Smooth muscle cell (in vitro differentiated cells): ENCODE results near the gene DPH5. TPM values are rescaled to one million over a fixed set of nuclear protein-coding genes. Genes with fewer than 3 reads are reported as not detected.

Source experiments
- DNase-seq: peaks from one replicate; lab custom pipeline; 2025; ENCODE audit not compliant: unreplicated experiment; lab: John Stamatoyannopoulos, UW
- H2AFZ ChIP-seq: fragments of 200-600 bp; sonication (generic); 2 replicates; pipeline ENCODE4 v1.6.0; 2016; ENCODE audit warnings: antibody characterized with exemption, low read depth, mild to moderate bottlenecking
- H3F3A ChIP-seq: fragments of 200-600 bp; sonication (generic); 2 replicates; pipeline ENCODE4 v1.6.0; 2017; ENCODE audit warnings: antibody characterized with exemption, low read depth
- H3K27ac ChIP-seq: fragments of 200-600 bp; sonication (generic); 2 replicates; pipeline ENCODE4 v1.5.1; 2016; ENCODE audit warnings: low read depth, mild to moderate bottlenecking
- H3K27me3 ChIP-seq: fragments of 200-600 bp; sonication (generic); 2 replicates; pipeline ENCODE4 v1.6.1; 2016; ENCODE audit warnings: low read depth, mild to moderate bottlenecking
- H3K36me3 ChIP-seq: fragments of 200-600 bp; sonication (generic); 2 replicates; pipeline ENCODE4 v1.5.1; 2016; ENCODE audit warnings: low read depth
- H3K4me1 ChIP-seq: fragments of 200-600 bp; sonication (generic); 2 replicates; pipeline ENCODE4 v1.5.1; 2016; ENCODE audit warnings: low read depth
- H3K4me2 ChIP-seq: fragments of 200-600 bp; sonication (generic); 2 replicates; pipeline ENCODE4 v1.6.0; 2016; ENCODE audit warnings: mild to moderate bottlenecking
- H3K4me3 ChIP-seq: fragments of 200-600 bp; sonication (generic); 2 replicates; pipeline ENCODE4 v1.5.1; 2016; ENCODE audit warnings: mild to moderate bottlenecking
- H3K79me2 ChIP-seq: fragments of 200-600 bp; sonication (generic); 2 replicates; pipeline ENCODE4 v1.6.0; 2016; ENCODE audit warnings: low read depth, mild to moderate bottlenecking
- H3K9ac ChIP-seq: fragments of 200-600 bp; sonication (generic); 2 replicates; pipeline ENCODE4 v1.6.0; 2016; ENCODE audit warnings: low read depth
- H3K9me3 ChIP-seq: fragments of 200-600 bp; sonication (generic); replicated peaks from 2 replicates; pipeline ENCODE4 v1.5.1; 2016; ENCODE audit warnings: low read depth
- H4K20me1 ChIP-seq: fragments of 200-600 bp; sonication (generic); 2 replicates; pipeline ENCODE4 v1.6.0; 2016; ENCODE audit warnings: low read depth
- CTCF ChIP-seq: fragments of 200-600 bp; sonication (generic); IDR thresholded peaks from 2 replicates; pipeline ENCODE4 v1.5.1; 2017; ENCODE audit warnings: borderline replicate concordance, mild to moderate bottlenecking, antibody characterized with exemption; ENCODE audit not compliant: insufficient read depth, poor library complexity, severe bottlenecking
- WGBS: methylation state at CpG from one replicate; pipeline ENCODE4 v1.1.7; 2016; ENCODE audit warnings: low lambda C conversion rate; 5-methylcytosine and 5-hydroxymethylcytosine counted together
- polyA plus RNA-seq: library from polyadenylated mRNA; unstranded; fragments of >200 nt; fragmentation: Nextera tagmentation; extraction: Ambion mirVana; gene quantifications from 2 replicates; pipeline ENCODE4 v1.2.1, GENCODE V29; 2016
- total RNA-seq: library from RNA; depleted of rRNA; stranded (reverse); fragments of >200 nt; gene quantifications from 2 replicates; pipeline ENCODE4 v1.2.3, GENCODE V29; 2014

The DPH5 gene
- total and polyA plus RNA-seq, 2 experiments from 2014 or later: 15.5 to 51.6 TPM

DNA sequence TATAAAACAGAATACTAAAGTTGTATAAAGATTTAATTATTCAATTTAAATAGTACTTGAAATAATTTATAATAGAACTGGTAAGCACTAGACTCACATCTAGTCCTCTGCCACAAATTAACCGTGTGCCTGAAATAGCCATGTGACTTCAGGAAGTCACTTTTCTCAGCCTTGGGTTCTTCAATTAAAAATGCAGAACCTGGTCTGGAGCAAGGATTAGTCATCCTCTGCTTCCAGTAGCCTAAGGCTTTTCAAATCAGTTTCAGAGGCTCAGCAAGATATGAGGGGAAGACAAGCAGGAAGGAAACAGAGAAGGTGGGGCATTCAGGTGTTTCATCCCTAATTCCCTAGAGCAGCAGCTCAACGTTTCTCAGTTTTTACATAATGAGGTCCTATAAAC, 23.0 kb downstream of the DPH5 start:
- Histone ChIP-seq H3K4me1 (no peaks in the 10 kb centered on the region), H3K4me3 (no peak overlapping the region), H3K4me2 (no peak overlapping the region), H3K36me3 (no peaks in the 10 kb centered on the region), H3K79me2 (no peaks in the 10 kb centered on the region), H3K9ac (no peak overlapping the region), H4K20me1 (no peaks in the 10 kb centered on the region), H3K27me3 (no peaks in the 10 kb centered on the region), H3K9me3 (no peaks in the 10 kb centered on the region), H3F3A (no peaks in the 10 kb centered on the region), H2AFZ (no peak overlapping the region), H3K27ac (no peak overlapping the region)
- TF ChIP-seq CTCF: no peak
- 16% methylated on average over 2 of the region's 2 CpGs for WGBS
- no peak for DNase-seq

DNA sequence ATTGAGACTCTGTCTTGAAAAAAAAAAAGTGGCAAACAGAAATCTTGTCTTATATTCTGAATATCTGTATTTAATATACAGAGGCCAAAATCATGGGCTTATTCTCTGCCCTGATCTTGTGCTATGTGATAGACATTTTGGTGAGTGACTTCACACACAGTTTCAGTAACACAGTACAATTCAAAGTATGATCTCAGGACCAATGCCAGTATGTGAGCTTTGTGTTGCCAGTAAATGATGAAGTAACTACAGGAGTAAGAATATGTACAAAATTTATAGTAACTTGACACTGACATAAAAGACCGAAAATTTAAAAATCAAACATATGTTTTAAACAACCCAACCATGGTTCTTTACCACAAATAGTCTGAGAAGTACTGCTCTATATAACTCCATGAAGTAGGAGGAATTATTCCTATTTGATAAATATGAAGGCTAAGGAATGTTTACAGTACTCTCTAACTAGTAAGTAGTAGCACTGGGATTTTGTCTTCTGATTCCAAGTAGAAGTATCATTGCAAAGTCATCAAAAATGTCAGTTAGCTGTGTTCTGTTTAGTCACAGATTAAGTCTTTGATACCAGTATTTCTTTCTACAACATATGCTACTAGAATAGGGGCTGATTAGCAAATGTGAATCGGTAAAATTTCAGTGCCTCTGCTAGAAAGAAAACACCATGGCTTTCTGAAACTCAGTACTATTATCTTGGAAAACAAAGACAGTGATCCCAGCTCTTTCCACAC, 25.3 kb downstream of the DPH5 start:
- Histone ChIP-seq H3K79me2 (no peaks in the 10 kb centered on the region), H3K9ac (no peak overlapping the region), H2AFZ (no peak overlapping the region), H3K4me1 (no peaks in the 10 kb centered on the region), H3F3A (no peaks in the 10 kb centered on the region), H3K4me2 (no peak overlapping the region), H3K9me3 (no peaks in the 10 kb centered on the region), H3K4me3 (no peak overlapping the region), H4K20me1 (no peaks in the 10 kb centered on the region), H3K27me3 (no peaks in the 10 kb centered on the region), H3K27ac (no peak overlapping the region), H3K36me3 (no peaks in the 10 kb centered on the region)
- TF ChIP-seq CTCF: no peak
- DNase-seq: no peak
- 98% methylated on average over 2 of the region's 2 CpGs for WGBS

GRCh38 chr1:100998426-100998825, 27.2 kb downstream of the DPH5 start:
- H3K27me3 ChIP-seq: no peaks in the 10 kb centered on the region
- no peaks in the 10 kb centered on the region for H4K20me1 ChIP-seq
- H3K4me1 ChIP-seq: no peaks in the 10 kb centered on the region
- no peaks in the 10 kb centered on the region for H3K79me2 ChIP-seq
- no peaks in the 10 kb centered on the region for H3K9me3 ChIP-seq
- no peak overlapping the region for H3K4me3 ChIP-seq
- no peak overlapping the region for H3K4me2 ChIP-seq
- no peak for DNase-seq
- no peak overlapping the region for H3K27ac ChIP-seq
- TF ChIP-seq CTCF: no peak
- no peak overlapping the region for H2AFZ ChIP-seq
- no peaks in the 10 kb centered on the region for H3F3A ChIP-seq
- no peak overlapping the region for H3K9ac ChIP-seq
- WGBS: 100% methylated on average over 1 of the region's 1 CpG
- no peaks in the 10 kb centered on the region for H3K36me3 ChIP-seq
